Stimulated activated CD4-positive, alpha-beta T cell treated with anti-CD3 and anti-CD28 coated beads, TNF-alpha, amount 100 ng/mL, for 48 hours (primary cell): ENCODE results near the gene TXNDC12.

Experiments used
- DNase-seq, 3 donors: peaks; one replicate each; pipeline ENCODE4 v3.0.0-alpha.2; 2020; ENCODE audit warnings: low read depth in 3 of 3

TXNDC12 gene

GRCh38 chr1:51998701-51999100, 56.3 kb downstream of the TXNDC12 start:
- no peak for DNase-seq

- no peak for DNase-seq
These were observed 57.0 kb downstream of the TXNDC12 start for GRCh38 chr1:51997974-51998382.

GRCh38 chr1:51990478-51990965, 64.5 kb downstream of the TXNDC12 start, which contains the start of gene RAB3B:
Gene RAB3B (minus strand): TSS chr1:51990700. CDS start chr1:51977117, 13,583 bp downstream.
- DNase-seq: peak; percentile 59 to 75 (median 70)

DNA sequence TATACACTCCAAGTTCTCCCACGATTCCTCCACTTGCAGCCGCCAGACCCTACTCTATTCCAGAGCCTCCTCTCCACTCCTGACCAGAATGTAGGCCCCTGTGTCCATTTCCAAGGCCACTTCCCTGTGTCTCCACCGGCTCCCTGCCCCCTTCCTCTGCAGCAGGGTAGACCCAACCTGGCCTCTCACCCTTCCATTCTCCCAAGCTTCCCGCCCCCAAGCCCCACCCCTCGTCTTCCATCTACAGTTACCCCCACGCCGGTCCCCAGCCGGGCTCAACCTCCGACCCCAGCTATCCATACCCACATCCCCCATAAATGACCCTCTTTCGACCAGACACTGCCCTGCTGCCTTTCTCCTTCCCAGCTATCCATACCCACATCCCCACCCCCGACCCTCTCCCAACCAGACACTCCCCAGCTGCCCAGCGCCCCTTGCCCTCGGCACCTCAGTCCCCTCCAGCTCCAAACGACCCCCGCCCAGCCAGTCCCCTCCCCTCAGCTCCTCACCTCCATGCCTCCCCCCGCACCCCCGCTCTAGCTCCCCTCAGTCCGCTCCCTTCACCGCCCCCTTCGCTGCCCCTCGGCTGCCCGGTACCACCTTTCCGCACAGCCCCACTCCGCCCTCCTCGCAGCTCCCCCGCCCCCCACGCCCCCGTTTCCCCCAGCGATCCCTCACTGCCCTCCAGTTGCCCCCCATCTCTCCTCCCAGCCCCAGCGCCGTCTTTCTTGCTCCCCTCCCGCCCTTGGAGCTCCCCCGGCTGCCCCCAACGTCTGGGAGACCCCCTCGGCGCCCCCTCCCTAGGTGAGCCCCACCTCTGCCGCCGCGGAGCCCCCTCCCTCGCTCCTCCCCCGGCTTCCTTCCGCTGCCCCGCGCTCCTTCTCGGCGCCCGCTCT, 65.2 kb downstream of the TXNDC12 start:
- DNase-seq: no peak

DNA sequence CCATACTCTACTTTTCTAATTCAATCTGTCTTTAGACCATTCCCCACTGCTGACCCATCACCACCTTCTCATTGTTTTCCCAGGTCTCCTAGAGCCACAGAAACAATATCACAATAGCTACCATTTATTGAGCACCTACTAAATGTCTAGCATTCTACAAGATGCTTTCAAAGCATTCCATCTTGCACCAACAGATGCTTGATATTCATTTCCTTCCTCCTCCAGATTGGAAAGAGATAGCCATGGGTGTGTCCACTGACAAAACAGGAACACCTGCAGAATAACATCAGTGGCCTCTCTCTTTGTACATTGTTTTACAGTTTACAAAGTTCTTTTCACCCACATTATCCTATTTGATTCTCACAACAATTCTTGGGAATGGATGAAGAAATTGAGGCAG, 66.7 kb downstream of the TXNDC12 start:
- DNase-seq: no peak

GRCh38 chr1:51986718-51987117, 68.3 kb downstream of the TXNDC12 start:
- no peak for DNase-seq

GRCh38 chr1:51982161-51982560, 72.8 kb downstream of the TXNDC12 start:
- no peak for DNase-seq

GRCh38 chr1:51981555-51981954, 73.4 kb downstream of the TXNDC12 start:
- DNase-seq: no peak

DNA sequence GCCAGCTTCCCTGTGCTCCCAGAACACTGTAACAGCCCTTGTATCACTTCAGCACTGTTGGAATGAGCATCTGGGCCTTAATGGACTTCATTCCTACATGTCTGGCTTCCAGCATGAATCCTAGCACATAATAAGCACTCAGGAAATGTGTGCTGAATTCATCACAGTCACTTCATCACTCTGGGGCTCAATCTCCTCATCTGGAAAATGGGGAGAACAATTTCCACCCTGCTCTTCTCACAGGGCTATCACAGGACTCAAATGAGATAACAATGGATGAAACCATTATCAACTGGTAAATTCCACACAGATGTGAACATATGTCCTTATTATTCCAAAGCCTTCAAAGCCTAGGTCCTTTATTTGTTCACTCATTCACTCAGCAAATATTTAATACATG, 76.9 kb downstream of the TXNDC12 start:
- DNase-seq: no peak

GRCh38 chr1:51976846-51977602, 78.0 kb downstream of the TXNDC12 start:
- DNase-seq: no peak

DNA sequence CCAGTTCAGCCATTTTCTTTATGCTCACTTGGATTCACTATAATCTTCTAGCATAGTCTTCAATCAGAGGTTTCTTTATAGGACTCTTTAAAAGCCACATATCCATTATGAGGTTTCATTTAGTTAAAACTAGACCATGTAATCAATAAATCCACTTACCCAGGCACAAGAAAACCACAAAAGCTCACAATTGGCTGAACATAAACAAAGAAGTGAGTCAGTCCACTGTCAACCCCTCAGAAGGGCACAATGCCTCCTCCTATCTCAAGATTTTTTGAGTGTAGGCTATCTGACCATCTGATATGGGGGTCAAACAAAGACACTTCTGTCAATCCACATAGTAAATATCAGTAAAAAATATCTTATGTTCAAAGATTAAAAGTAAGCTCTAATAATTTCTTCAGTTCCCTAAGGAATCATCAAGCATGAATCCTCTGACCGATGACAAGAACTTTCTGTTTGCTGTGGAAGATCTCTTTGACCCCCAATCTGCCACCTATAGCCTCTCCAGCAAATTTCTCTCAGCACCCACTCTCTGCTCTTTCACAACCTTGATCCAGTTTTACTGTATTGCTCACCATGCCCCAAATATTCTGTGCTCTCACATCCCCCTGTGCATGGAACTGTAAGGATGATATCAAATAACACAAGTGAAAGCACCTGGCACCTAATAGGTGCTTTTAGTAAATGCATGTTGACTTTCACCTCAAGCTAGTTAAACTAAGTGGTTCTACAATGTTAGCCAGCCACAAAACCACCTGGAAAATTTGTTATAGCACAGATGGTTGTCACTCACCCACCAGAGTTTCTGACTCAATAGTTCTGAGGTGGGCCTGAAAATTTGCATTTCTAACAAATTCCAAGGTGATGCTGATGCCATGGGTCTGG, 81.2 kb downstream of the TXNDC12 start:
- DNase-seq: no peak
